ENCODE data around the gene ARL4C. TPM values are rescaled to one million over a fixed set of nuclear protein-coding genes. Genes with fewer than 3 reads are reported as not detected.

Gene ARL4C
- total RNA-seq, 2 experiments from 2014 or later, result 15.7 to 19.6 TPM

- TF ChIP-seq CTCF (conservative IDR thresholded peaks at IDR 0.05; ENCODE audit: low read length), result no peak
- TF ChIP-seq EZH2phosphoT487 (IDR thresholded peaks at IDR 0.05; ENCODE audit: borderline replicate concordance, low read depth, low read length), result no peak
- Histone ChIP-seq H4K20me1 (ENCODE audit: insufficient read depth, low read length) (no peaks in the 10 kb centered on the region), H3K9me2 (ENCODE audit: insufficient read depth, low read length) (no peaks in the 10 kb centered on the region), H3K36me3 (ENCODE audit: insufficient read depth, low read length) (no peaks in the 10 kb centered on the region), H3K79me2 (ENCODE audit: insufficient read depth, low read depth, low read length) (no peaks in the 10 kb centered on the region), H3K4me1 (ENCODE audit: insufficient read depth, low read length, poor library complexity, severe bottlenecking) (no peaks in the 10 kb centered on the region), H3K4me2 (ENCODE audit: low read length) (no peak overlapping the region), H2AFZ (ENCODE audit: low read length) (no peak overlapping the region), H3K4me3 (ENCODE audit: low read depth, low read length, poor library complexity, severe bottlenecking) (no peak overlapping the region), H3K9me3 (ENCODE audit: low read length) (no peaks in the 10 kb centered on the region), H3K27ac (ENCODE audit: low read depth, low read length, poor library complexity, severe bottlenecking) (no peak overlapping the region)
- BruUV-seq (replicated peaks), result no TSS peak
- POLR2A ChIA-PET, result no interaction called here
- intact Hi-C loops (cut with micrococcal nuclease; ENCODE audit: unreplicated experiment), result no loop called here
- no peak for DNase-seq (ENCODE audit: low spot score)
- CTCF ChIA-PET (ENCODE audit: unreplicated experiment), result interaction anchor here (0.6 kb wide), 1 partner anchor 19 kb away, joined by 3 read pairs; no protein-coding TSS in a partner anchor
Measured at GRCh38 chr2:234521536-234521935, 24.7 kb upstream of the ARL4C start.

GRCh38 chr2:234518986-234519642 is 22.2 kb upstream of the ARL4C start:
- no peaks in the 10 kb centered on the region for H3K9me3 ChIP-seq (ENCODE audit: low read length)
- H3K27ac ChIP-seq (ENCODE audit: low read depth, low read length, poor library complexity, severe bottlenecking), result no peak overlapping the region
- no peak for DNase-seq (ENCODE audit: low spot score)
- no TSS peak for BruUV-seq (replicated peaks)
- no peaks in the 10 kb centered on the region for H3K4me1 ChIP-seq (ENCODE audit: insufficient read depth, low read length, poor library complexity, severe bottlenecking)
- H2AFZ ChIP-seq (ENCODE audit: low read length), result no peak overlapping the region
- CTCF ChIA-PET (ENCODE audit: unreplicated experiment), result no interaction called here
- TF ChIP-seq CTCF (conservative IDR thresholded peaks at IDR 0.05; ENCODE audit: low read length) (no peak), EZH2phosphoT487 (IDR thresholded peaks at IDR 0.05; ENCODE audit: borderline replicate concordance, low read depth, low read length) (no peak)
- no peaks in the 10 kb centered on the region for H3K9me2 ChIP-seq (ENCODE audit: insufficient read depth, low read length)
- H3K79me2 ChIP-seq (ENCODE audit: insufficient read depth, low read depth, low read length), result no peaks in the 10 kb centered on the region
- H3K4me3 ChIP-seq (ENCODE audit: low read depth, low read length, poor library complexity, severe bottlenecking), result no peak overlapping the region
- no peaks in the 10 kb centered on the region for H4K20me1 ChIP-seq (ENCODE audit: insufficient read depth, low read length)
- intact Hi-C loops (cut with micrococcal nuclease; ENCODE audit: unreplicated experiment), result no loop called here
- H3K36me3 ChIP-seq (ENCODE audit: insufficient read depth, low read length), result no peaks in the 10 kb centered on the region
- POLR2A ChIA-PET, result no interaction called here
- no peak overlapping the region for H3K4me2 ChIP-seq (ENCODE audit: low read length)

DNA sequence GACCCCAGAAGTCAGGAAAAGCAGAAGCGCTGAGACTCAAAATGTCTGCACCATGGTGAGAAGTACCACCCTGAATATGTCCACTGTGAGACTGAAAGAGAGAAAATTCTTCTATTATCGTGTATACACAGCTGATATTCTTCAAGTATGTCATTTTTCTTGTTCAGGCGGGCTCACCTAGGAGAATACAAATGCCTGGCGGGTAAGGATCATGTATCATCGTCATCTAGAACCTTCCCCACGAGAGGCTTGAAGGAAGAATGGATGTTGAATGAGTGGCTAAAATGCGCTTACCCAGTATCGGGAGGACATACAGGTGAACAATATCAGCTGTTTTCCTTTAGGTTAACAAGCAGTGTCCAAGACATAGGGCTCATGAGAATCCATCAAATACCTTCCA is 21.1 kb upstream of the ARL4C start:
- no peak for TF ChIP-seq EZH2phosphoT487 (IDR thresholded peaks at IDR 0.05; ENCODE audit: borderline replicate concordance, low read depth, low read length)
- H3K36me3 ChIP-seq (ENCODE audit: insufficient read depth, low read length), result no peaks in the 10 kb centered on the region
- ChIA-PET CTCF (ENCODE audit: unreplicated experiment) (no interaction called here), POLR2A (no interaction called here)
- no peak overlapping the region for H3K4me2 ChIP-seq (ENCODE audit: low read length)
- no peaks in the 10 kb centered on the region for H3K4me1 ChIP-seq (ENCODE audit: insufficient read depth, low read length, poor library complexity, severe bottlenecking)
- H3K79me2 ChIP-seq (ENCODE audit: insufficient read depth, low read depth, low read length), result no peaks in the 10 kb centered on the region
- H3K9me3 ChIP-seq (ENCODE audit: low read length), result no peaks in the 10 kb centered on the region
- no peaks in the 10 kb centered on the region for H3K9me2 ChIP-seq (ENCODE audit: insufficient read depth, low read length)
- no peak for DNase-seq (ENCODE audit: low spot score)
- intact Hi-C loops (cut with micrococcal nuclease; ENCODE audit: unreplicated experiment), result no loop called here
- no peak overlapping the region for H3K4me3 ChIP-seq (ENCODE audit: low read depth, low read length, poor library complexity, severe bottlenecking)
- no TSS peak for BruUV-seq (replicated peaks)
- H2AFZ ChIP-seq (ENCODE audit: low read length), result no peak overlapping the region
- no peak overlapping the region for H3K27ac ChIP-seq (ENCODE audit: low read depth, low read length, poor library complexity, severe bottlenecking)
- H4K20me1 ChIP-seq (ENCODE audit: insufficient read depth, low read length), result no peaks in the 10 kb centered on the region
